SK-N-SH treated with all-trans-retinoic acid at 6 μM for 48 hours (cell line): Measurements from ENCODE around the gene EYA4.

Experiments used
- ATAC-seq: fragments of 200-7000 bp; cut with Tn5 transposase; 3 replicates; pipeline ENCODE4 v1.9.1; 2020; ENCODE audit warnings: mild to moderate bottlenecking, moderate library complexity
- ARNTL ChIP-seq: fragments of 450-650 bp; formaldehyde crosslinking; IDR thresholded peaks from 2 replicates; pipeline ENCODE4 v1.5.0; 2020; ENCODE audit warnings: low read depth, mild to moderate bottlenecking, moderate library complexity, borderline replicate concordance
- CSDC2 ChIP-seq: fragments of 250-450 bp; sonication (Bioruptor Pico); IDR thresholded peaks from 2 replicates; pipeline ENCODE4 v1.5.0; 2020; ENCODE audit warnings: mild to moderate bottlenecking, moderate library complexity
- ESRRG ChIP-seq: fragments of 250-450 bp; sonication (Bioruptor Pico); IDR thresholded peaks from 2 replicates; pipeline ENCODE4 v1.6.1; 2021; ENCODE audit warnings: mild to moderate bottlenecking
- ISL1 ChIP-seq: fragments of 250-450 bp; sonication (Bioruptor Pico); IDR thresholded peaks from 2 replicates; pipeline ENCODE4 v2.1.2; 2022; ENCODE audit warnings: mild to moderate bottlenecking, moderate library complexity
- OSR1 ChIP-seq: fragments of 250-450 bp; sonication (Bioruptor Pico); IDR thresholded peaks from 2 replicates; pipeline ENCODE4 v1.8.0; 2022; ENCODE audit warnings: moderate library complexity, mild to moderate bottlenecking, inconsistent platforms
- PPARA ChIP-seq: fragments of 250-450 bp; sonication (Bioruptor Pico); IDR thresholded peaks from 2 replicates; pipeline ENCODE4 v1.5.0; 2020; ENCODE audit warnings: mild to moderate bottlenecking, borderline replicate concordance
- RARB ChIP-seq: fragments of 250-450 bp; sonication (Bioruptor Pico); IDR thresholded peaks from 2 replicates; pipeline ENCODE4 v1.8.0; 2021; ENCODE audit warnings: mild to moderate bottlenecking, moderate library complexity
- SNAI2 ChIP-seq: fragments of 250-450 bp; sonication (Bioruptor Pico); IDR thresholded peaks from 2 replicates; pipeline ENCODE4 v1.5.0; 2020; ENCODE audit warnings: mild to moderate bottlenecking, moderate library complexity
- TCF4 ChIP-seq: fragments of 250-450 bp; sonication (Bioruptor Pico); IDR thresholded peaks from 2 replicates; pipeline ENCODE4 v1.8.0; 2021; ENCODE audit warnings: mild to moderate bottlenecking, moderate library complexity, borderline replicate concordance
- TOX ChIP-seq: fragments of 250-450 bp; sonication (Bioruptor Pico); IDR thresholded peaks from 2 replicates; pipeline ENCODE4 v1.8.0; 2021; ENCODE audit warnings: mild to moderate bottlenecking, moderate library complexity, borderline replicate concordance
- ZC3H10 ChIP-seq: fragments of 250-450 bp; sonication (Bioruptor Pico); IDR thresholded peaks from 2 replicates; pipeline ENCODE4 v1.5.1; 2021; ENCODE audit warnings: mild to moderate bottlenecking, moderate library complexity
- ZFP30 ChIP-seq: fragments of 450-650 bp; formaldehyde crosslinking; IDR thresholded peaks from 2 replicates; pipeline ENCODE4 v1.5.0; 2022; ENCODE audit warnings: mild to moderate bottlenecking, moderate library complexity
- ZNF565 ChIP-seq: fragments of 450-650 bp; formaldehyde crosslinking; conservative IDR thresholded peaks from 2 replicates; pipeline ENCODE4 v1.5.0; 2020; ENCODE audit warnings: low read depth, mild to moderate bottlenecking, moderate library complexity
- ZNF70 ChIP-seq: fragments of 450-650 bp; formaldehyde crosslinking; IDR thresholded peaks from 2 replicates; pipeline ENCODE4 v1.5.0; 2020; ENCODE audit warnings: mild to moderate bottlenecking, moderate library complexity
- ZNF8 ChIP-seq: fragments of 450-650 bp; formaldehyde crosslinking; IDR thresholded peaks from 2 replicates; pipeline ENCODE4 v1.5.0; 2020; ENCODE audit warnings: mild to moderate bottlenecking, moderate library complexity
- TF ChIP-seq, protein P1 (sequence below): fragments of 250-450 bp; sonication (Bioruptor Pico); IDR thresholded peaks from 2 replicates; pipeline ENCODE4 v1.8.0; 2020; ENCODE audit warnings: mild to moderate bottlenecking, moderate library complexity, borderline replicate concordance
- TF ChIP-seq, protein P2 (sequence below): fragments of 250-450 bp; sonication (Bioruptor Pico); IDR thresholded peaks from 2 replicates; pipeline ENCODE4 v1.5.1; 2020; ENCODE audit warnings: low read depth, mild to moderate bottlenecking, moderate library complexity
- TF ChIP-seq, protein P3 (sequence below): fragments of 250-450 bp; sonication (Bioruptor Pico); IDR thresholded peaks from 2 replicates; pipeline ENCODE4 v1.5.0; 2020; ENCODE audit warnings: mild to moderate bottlenecking, moderate library complexity
- TF ChIP-seq, protein P4 (sequence below): fragments of 250-450 bp; sonication (Bioruptor Pico); IDR thresholded peaks from 2 replicates; pipeline ENCODE4 v1.8.0; 2021; ENCODE audit warnings: low read depth, mild to moderate bottlenecking, moderate library complexity, borderline replicate concordance
- TF ChIP-seq, protein P5 (sequence below): fragments of 250-450 bp; sonication (Bioruptor Pico); IDR thresholded peaks from 2 replicates; pipeline ENCODE4 v1.5.1; 2021; ENCODE audit warnings: mild to moderate bottlenecking, moderate library complexity

EYA4 gene

DNA sequence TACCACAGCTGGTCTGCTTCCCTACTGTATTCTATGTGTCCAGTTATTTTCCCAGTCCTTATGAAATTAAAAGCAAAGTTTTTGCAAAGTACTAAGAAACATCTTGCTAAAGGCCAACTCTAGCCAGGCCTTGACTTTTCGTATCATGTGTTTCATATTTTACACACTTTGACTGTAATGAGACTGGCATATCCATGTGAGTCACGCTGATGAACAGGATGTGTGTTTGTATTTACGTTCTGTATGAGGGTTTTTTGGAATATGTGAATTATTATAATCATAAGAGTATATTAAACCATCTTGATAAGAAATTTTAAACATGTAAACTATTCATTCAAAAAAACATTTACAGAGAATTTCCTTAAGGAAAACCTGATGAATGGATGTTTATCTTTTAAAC, 59.7 kb downstream of the EYA4 start:
- ATAC-seq: peak; percentile 60
- TF ChIP-seq ISL1 (CRISPR knock-in tag) (no peak), ZNF565 (CRISPR knock-in tag) (no peak), ZFP30 (no peak), SNAI2 (CRISPR knock-in tag) (no peak), PPARA (no peak), RARB (CRISPR knock-in tag) (no peak), ZNF70 (CRISPR knock-in tag) (no peak), ARNTL (CRISPR knock-in tag) (no peak), ZC3H10 (no peak), TOX (CRISPR knock-in tag) (no peak), ESRRG (CRISPR knock-in tag) (no peak), CSDC2 (CRISPR knock-in tag) (no peak), ZNF8 (no peak)
- TF ChIP-seq, protein P1, sequence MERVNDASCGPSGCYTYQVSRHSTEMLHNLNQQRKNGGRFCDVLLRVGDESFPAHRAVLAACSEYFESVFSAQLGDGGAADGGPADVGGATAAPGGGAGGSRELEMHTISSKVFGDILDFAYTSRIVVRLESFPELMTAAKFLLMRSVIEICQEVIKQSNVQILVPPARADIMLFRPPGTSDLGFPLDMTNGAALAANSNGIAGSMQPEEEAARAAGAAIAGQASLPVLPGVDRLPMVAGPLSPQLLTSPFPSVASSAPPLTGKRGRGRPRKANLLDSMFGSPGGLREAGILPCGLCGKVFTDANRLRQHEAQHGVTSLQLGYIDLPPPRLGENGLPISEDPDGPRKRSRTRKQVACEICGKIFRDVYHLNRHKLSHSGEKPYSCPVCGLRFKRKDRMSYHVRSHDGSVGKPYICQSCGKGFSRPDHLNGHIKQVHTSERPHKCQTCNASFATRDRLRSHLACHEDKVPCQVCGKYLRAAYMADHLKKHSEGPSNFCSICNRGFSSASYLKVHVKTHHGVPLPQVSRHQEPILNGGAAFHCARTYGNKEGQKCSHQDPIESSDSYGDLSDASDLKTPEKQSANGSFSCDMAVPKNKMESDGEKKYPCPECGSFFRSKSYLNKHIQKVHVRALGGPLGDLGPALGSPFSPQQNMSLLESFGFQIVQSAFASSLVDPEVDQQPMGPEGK: no peak
- TF ChIP-seq, protein P2, sequence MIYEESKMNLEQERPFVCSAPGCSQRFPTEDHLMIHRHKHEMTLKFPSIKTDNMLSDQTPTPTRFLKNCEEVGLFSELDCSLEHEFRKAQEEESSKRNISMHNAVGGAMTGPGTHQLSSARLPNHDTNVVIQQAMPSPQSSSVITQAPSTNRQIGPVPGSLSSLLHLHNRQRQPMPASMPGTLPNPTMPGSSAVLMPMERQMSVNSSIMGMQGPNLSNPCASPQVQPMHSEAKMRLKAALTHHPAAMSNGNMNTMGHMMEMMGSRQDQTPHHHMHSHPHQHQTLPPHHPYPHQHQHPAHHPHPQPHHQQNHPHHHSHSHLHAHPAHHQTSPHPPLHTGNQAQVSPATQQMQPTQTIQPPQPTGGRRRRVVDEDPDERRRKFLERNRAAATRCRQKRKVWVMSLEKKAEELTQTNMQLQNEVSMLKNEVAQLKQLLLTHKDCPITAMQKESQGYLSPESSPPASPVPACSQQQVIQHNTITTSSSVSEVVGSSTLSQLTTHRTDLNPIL (CRISPR knock-in tag): no peak
- TF ChIP-seq, protein P3, sequence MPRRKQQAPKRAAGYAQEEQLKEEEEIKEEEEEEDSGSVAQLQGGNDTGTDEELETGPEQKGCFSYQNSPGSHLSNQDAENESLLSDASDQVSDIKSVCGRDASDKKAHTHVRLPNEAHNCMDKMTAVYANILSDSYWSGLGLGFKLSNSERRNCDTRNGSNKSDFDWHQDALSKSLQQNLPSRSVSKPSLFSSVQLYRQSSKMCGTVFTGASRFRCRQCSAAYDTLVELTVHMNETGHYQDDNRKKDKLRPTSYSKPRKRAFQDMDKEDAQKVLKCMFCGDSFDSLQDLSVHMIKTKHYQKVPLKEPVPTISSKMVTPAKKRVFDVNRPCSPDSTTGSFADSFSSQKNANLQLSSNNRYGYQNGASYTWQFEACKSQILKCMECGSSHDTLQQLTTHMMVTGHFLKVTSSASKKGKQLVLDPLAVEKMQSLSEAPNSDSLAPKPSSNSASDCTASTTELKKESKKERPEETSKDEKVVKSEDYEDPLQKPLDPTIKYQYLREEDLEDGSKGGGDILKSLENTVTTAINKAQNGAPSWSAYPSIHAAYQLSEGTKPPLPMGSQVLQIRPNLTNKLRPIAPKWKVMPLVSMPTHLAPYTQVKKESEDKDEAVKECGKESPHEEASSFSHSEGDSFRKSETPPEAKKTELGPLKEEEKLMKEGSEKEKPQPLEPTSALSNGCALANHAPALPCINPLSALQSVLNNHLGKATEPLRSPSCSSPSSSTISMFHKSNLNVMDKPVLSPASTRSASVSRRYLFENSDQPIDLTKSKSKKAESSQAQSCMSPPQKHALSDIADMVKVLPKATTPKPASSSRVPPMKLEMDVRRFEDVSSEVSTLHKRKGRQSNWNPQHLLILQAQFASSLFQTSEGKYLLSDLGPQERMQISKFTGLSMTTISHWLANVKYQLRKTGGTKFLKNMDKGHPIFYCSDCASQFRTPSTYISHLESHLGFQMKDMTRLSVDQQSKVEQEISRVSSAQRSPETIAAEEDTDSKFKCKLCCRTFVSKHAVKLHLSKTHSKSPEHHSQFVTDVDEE (CRISPR knock-in tag): no peak
- TF ChIP-seq, protein P4, sequence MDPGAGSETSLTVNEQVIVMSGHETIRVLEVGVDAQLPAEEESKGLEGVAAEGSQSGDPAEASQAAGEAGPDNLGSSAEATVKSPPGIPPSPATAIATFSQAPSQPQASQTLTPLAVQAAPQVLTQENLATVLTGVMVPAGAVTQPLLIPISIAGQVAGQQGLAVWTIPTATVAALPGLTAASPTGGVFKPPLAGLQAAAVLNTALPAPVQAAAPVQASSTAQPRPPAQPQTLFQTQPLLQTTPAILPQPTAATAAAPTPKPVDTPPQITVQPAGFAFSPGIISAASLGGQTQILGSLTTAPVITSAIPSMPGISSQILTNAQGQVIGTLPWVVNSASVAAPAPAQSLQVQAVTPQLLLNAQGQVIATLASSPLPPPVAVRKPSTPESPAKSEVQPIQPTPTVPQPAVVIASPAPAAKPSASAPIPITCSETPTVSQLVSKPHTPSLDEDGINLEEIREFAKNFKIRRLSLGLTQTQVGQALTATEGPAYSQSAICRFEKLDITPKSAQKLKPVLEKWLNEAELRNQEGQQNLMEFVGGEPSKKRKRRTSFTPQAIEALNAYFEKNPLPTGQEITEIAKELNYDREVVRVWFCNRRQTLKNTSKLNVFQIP (CRISPR knock-in tag): no peak

DNA sequence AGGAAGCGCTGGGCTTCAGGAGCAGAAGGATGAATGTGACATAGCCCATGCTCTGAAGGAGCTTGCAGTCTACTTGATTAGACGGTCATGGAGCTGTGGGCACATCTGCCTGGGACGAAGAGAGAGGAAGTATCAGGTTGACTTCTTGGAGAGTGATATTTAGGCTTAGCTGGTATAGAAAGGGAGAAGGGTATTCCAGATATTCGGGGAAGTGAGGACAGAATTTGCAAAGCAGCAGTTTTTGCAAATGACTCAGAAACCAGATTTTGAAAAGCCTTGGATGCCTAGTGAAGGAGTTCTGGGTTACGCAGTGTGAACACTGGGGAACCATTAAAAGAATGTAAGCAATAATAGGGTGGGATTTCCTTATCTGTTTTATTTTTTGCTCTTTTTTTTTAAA, 60.7 kb downstream of the EYA4 start:
- no peak for ATAC-seq

More for the DNA sequence above, 60.7 kb downstream of the EYA4 start:
- TF ChIP-seq, protein P3 (CRISPR knock-in tag): no peak
- TF ChIP-seq SNAI2 (CRISPR knock-in tag): no peak
- TF ChIP-seq TCF4 (CRISPR knock-in tag): no peak
- TF ChIP-seq ISL1 (CRISPR knock-in tag): no peak
- TF ChIP-seq PPARA: no peak
- no peak for TF ChIP-seq ZNF8
- TF ChIP-seq, protein P5, sequence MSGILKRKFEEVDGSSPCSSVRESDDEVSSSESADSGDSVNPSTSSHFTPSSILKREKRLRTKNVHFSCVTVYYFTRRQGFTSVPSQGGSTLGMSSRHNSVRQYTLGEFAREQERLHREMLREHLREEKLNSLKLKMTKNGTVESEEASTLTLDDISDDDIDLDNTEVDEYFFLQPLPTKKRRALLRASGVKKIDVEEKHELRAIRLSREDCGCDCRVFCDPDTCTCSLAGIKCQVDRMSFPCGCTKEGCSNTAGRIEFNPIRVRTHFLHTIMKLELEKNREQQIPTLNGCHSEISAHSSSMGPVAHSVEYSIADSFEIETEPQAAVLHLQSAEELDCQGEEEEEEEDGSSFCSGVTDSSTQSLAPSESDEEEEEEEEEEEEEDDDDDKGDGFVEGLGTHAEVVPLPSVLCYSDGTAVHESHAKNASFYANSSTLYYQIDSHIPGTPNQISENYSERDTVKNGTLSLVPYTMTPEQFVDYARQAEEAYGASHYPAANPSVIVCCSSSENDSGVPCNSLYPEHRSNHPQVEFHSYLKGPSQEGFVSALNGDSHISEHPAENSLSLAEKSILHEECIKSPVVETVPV (CRISPR knock-in tag): no peak
- TF ChIP-seq ZNF565 (CRISPR knock-in tag): no peak
- TF ChIP-seq, protein P1: no peak
- no peak for TF ChIP-seq OSR1 (CRISPR knock-in tag)
- no peak for TF ChIP-seq ZFP30
- TF ChIP-seq, all 23 proteins: peak for 0
